OCI-LY3 (cell line): ENCODE results near the gene DNAH11.

Source experiments
- EZH2phosphoT487 ChIP-seq: fragments of 200-600 bp; shearing (Covaris generic); IDR thresholded peaks from 2 replicates; pipeline ENCODE4 v1.6.1; 2018; ENCODE audit warnings: antibody characterized with exemption, mixed run types, low read depth
- TF ChIP-seq, protein P1 (sequence below): fragments of 200-600, 300-600 bp; sonication (generic); IDR thresholded peaks from 2 replicates; pipeline ENCODE4 v1.5.1; 2014; ENCODE audit warnings: antibody characterized with exemption, low read length, low read depth

DNA sequence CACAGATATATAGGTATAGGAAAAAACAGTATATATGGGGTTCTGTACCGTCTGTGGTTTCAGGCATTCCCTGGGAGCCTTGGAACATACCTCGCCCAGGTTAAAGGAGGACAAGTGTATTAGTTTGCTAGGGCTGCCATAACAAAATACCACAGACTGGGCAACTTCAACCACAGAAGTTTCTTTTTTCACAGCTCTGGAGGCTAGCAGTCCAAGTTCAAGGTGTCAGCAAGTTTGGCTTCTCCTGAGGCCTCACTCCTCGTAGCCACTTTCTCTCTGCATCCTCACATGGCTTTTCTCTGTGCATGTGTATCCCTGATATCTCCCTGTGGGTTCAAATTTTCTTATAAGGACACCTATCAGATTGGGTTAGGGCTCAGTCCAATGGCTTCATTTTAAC is 189.1 kb downstream of the DNAH11 start:
- TF ChIP-seq, protein P1, sequence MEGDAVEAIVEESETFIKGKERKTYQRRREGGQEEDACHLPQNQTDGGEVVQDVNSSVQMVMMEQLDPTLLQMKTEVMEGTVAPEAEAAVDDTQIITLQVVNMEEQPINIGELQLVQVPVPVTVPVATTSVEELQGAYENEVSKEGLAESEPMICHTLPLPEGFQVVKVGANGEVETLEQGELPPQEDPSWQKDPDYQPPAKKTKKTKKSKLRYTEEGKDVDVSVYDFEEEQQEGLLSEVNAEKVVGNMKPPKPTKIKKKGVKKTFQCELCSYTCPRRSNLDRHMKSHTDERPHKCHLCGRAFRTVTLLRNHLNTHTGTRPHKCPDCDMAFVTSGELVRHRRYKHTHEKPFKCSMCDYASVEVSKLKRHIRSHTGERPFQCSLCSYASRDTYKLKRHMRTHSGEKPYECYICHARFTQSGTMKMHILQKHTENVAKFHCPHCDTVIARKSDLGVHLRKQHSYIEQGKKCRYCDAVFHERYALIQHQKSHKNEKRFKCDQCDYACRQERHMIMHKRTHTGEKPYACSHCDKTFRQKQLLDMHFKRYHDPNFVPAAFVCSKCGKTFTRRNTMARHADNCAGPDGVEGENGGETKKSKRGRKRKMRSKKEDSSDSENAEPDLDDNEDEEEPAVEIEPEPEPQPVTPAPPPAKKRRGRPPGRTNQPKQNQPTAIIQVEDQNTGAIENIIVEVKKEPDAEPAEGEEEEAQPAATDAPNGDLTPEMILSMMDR: no peak
- TF ChIP-seq EZH2phosphoT487: no peak
